Measurements from ENCODE around the gene CD226.
"Not testable (repeated sequence)": the region's sequence is repeated elsewhere in the genome, so short reads cannot be mapped to it uniquely, and the experiment has no call there.

Gene CD226

DNA sequence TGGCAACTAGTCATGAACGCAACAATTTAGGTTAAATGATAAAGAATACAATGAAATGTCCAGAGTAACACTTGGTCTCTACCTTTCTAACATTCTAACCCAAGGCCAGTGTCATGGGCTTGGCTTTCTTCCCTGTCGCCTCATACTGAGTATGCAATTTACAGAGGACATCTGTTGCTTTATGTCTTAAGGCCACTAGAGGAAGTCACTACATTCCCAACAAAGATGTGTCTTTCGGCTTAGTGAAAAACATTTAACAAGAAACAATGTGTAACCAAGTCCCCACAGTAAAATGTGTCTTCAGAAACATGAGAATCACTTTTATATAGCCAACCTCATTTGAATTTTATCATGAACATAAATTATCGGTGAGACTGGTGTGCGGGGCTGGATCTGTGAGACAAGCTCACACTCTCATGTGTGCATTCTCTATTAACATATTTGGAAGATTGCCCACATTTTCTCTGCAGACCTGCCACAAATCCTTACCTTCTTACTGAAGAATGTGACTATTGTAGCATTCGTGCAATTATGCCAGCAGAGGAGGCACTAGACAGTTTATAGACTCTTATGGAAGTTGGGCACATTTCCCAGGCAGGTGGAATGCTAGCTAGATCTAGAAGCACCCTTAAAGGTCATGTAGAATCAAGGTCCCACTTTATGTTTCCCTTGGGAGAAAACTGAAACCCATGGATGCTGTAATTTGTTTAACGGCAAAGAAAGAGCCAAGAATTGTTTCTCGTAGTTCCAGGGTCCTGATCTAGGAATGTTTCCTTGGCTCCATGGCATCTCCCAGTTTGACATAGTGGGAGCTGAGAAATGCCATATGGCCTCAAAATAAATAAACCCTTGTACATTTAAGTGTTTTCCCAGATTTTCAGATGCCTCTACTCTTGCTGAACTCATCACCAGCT is 101.8 kb downstream of the CD226 start:
- no peak for TF ChIP-seq ZNF274 (IDR thresholded peaks at IDR 0.05; ENCODE audit: low read depth, low read length)

DNA sequence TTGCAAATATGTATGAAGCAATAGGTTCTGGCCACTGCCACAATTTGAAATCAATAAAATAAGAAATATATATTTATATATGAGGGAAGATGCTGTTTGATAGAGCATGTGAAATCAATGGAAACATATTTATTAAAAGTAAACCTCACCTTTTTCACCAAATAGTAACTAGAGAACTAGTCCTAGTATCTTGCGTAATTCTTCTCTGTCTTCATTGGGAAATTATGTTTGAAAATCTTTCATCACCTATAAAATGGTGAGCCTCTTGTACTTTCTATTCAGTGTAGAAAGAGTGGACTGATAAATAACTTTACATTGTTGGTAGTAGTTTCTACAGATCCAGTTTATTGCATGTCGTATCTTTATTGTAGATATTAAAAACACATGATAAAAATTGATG is 103.0 kb downstream of the CD226 start:
- H3K4me3 ChIP-seq (ENCODE audit: low read length), result no peak overlapping the region
- no peak for TF ChIP-seq ZNF274 (IDR thresholded peaks at IDR 0.05; ENCODE audit: low read depth, low read length)

More for the DNA sequence above, 101.8 kb downstream of the CD226 start:
- no peak overlapping the region for H3K4me3 ChIP-seq (ENCODE audit: low read length)

DNA sequence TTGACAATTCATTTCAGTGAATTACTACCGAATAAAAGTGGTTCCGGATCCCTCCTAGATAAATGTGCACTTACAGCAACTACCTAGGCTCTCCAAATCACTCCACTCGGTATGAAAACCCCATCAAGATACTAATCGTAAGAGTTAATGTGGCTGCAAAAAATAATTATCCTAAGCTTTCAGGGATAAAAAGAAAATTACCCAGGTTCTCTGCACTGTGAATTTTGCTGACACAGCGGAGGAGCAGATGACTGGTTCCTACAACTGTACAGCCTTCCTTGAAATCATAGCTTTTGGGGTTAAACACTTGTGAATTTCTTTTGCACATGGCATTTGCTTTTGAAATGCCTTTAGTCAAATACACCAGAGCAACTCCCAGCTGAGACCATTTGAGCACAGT is 104.7 kb downstream of the CD226 start:
- TF ChIP-seq ZNF274 (IDR thresholded peaks at IDR 0.05; ENCODE audit: low read depth, low read length), result no peak

DNA sequence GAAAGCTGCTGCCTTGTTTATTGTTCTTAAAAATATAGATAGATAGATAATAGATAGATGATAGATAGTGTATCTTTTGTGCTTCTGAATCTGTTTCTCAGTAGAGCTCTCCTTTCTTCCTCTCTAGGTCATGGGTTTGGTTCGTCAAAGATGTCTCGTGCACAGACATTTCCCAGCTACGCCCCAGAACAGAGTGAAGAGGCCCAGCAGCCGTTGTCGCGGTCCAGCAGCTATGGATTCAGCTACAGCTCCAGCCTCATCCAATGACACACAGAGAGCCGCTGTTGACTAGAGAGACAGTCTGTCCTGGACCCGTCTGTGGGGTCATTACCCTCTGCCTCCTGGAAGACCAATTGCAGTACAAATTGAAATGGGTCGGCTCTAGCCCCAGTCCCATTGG is 106.6 kb downstream of the CD226 start:
- no peak for TF ChIP-seq ZNF274 (IDR thresholded peaks at IDR 0.05; ENCODE audit: low read depth, low read length)
- no peak overlapping the region for H3K4me3 ChIP-seq (ENCODE audit: low read length)

More for the DNA sequence above, 104.7 kb downstream of the CD226 start:
- H3K4me3 ChIP-seq (ENCODE audit: low read length), result no peak overlapping the region

DNA sequence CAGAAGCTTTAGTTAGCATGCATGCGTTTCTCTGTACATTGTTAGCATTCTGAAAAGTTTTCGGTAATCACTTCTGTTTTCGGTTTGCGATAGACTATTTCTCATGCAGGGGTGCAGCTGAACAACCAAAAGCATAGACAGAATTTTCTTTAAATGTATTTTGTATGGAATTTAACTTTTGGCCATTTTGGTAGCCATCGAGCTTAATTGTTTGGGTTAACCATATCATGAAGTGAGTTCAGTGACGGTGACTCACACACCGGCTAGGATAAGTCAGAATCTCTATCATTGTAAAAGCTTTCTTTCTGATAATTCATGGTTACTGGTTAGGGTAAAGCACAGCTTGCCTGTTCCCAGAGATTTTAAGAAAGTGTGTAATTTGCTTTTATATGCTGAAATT is 107.2 kb downstream of the CD226 start:
- TF ChIP-seq ZNF274 (IDR thresholded peaks at IDR 0.05; ENCODE audit: low read depth, low read length), result no peak
- H3K4me3 ChIP-seq (ENCODE audit: low read length), result no peak overlapping the region

DNA sequence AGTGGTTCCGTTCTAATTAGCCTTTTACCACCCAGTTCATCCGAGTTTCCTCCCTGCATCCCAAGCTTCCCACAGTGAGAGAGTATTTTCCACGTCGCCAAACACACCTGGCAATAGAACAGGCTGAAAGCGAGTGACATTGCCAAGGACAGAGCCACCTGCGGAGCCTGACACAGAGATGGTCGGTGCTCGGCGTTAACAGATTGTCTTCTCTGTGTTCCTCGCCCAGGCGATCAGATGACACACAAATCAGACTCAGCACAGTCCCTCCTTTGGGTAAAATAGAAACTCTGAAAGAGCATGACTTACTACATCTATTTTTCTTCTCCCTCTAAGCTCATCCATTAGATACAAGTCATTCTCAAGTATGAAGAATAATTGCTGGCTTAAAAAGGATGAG is 107.7 kb downstream of the CD226 start:
- H3K4me3 ChIP-seq (ENCODE audit: low read length), result no peak overlapping the region
- no peak for TF ChIP-seq ZNF274 (IDR thresholded peaks at IDR 0.05; ENCODE audit: low read depth, low read length)

DNA sequence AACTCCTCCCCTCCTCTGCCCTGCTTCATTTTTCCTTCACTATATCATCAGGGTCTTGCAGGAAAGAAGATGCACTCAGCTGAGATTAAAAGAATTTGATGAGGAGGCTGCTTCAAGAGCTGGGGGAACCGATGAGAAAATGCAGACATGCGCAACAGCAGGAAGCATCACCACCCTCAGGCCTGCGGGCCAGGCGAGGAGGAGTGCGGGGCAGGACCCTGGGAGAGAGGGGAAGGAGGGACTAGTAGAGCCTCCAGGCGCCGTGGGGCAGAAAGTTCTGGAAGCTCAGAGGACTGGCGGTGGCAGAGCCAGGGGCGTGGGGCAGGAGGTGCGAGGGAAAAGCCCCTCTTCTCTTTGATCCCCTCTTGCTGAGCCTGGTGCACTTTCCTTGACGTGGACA is 108.2 kb downstream of the CD226 start:
- TF ChIP-seq ZNF274 (IDR thresholded peaks at IDR 0.05; ENCODE audit: low read depth, low read length), result no peak
- H3K4me3 ChIP-seq (ENCODE audit: low read length), result no peak overlapping the region

DNA sequence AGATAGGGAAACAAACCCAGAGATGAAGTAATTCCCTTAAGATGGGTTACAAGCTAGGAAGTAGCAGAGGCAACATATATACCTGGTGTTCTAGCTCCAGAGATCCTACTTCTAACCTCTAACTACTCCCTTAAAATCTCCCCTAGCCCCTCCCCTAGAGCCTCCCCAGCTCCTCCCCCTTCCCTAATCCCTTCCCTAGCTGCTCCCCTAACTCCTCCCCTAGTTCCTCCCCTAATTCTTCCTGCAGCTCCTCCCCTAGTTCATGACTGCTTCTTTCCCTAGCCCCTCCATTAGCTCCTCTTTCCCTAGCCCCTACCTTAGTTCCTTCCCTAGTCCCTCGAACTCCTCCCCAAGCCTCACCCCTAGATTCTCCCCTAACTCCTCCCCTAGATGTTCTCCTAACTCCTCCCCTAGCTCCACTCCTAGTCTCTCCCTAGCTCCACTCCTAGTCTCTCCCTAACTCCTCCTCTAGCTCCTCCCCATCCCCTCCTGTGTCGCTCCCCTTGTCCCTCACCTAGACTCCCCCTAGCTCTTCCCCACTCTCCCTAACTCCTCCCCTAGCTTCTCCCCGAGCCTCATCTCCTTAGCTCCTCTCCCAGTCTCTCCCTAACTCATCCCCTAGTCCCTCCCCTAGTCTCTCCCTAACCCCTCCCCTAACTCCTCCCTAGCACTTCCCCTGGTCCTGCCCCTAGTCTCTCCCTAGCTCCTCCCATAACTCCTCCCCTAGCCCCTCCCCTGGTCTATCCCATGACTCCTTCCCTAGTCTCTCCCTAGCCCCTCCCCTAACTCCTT is 108.9 kb downstream of the CD226 start:
- TF ChIP-seq ZNF274 (IDR thresholded peaks at IDR 0.05; ENCODE audit: low read depth, low read length), result no peak
- no peak overlapping the region for H3K4me3 ChIP-seq (ENCODE audit: low read length)

DNA sequence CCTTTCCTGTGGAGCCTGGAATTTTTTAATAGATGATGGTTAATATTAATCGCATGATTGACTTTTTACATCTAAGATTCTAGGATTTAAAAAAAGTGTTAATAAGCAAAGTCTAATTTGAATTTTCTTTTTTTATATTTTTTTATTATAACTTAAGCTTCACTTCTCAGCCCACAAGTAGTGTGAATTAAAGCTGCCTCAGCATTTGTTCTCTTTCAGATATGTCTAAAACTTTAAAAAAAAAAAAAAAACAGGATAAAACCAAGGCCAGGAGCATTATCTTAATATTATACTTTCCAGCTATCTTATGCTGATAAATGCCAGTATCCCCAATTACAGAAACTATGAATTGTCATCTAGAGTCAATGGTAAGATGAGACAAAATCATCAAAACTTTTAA is 109.7 kb downstream of the CD226 start:
- no peak for TF ChIP-seq ZNF274 (IDR thresholded peaks at IDR 0.05; ENCODE audit: low read depth, low read length)
- no peak overlapping the region for H3K4me3 ChIP-seq (ENCODE audit: low read length)

DNA sequence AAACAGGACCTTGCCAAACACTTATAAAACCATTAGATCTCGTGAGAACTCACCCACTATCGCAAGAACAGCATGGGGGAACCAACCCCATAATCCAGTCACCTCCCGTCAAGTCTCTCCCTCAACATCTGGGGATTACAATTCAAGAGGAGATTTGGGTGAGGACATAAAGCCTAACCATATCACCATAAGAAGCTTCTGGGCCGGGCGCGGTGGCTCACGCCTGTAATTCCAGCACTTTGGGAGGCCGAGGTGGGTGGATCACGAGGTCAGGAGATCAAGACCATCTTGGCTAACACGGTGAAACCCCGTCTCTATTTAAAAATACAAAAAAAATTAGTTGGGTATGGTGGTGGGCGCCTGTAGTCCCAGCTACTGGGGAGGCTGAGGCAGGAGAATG is 112.7 kb downstream of the CD226 start:
- H3K4me3 ChIP-seq (ENCODE audit: low read length), result not testable (repeated sequence)

DNA sequence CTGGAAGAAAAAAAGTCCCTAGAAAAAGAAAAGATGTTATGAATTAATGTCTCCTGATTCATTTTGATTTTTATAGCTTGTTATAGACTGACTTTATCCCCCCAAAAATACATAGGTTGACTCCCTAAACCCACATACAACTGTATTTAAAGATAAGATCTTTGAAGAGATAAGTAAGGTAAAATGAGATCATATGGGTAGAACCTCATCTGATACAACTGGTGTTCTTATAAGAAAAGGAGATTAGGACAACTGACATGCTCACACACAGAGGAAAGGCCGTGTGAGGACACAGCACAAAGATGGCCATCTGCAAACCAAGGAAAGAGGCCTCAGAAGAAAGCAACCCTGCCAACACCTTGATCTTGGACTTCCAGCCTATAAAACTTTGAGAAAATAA is 117.5 kb downstream of the CD226 start:
- no peak for TF ChIP-seq ZNF274 (IDR thresholded peaks at IDR 0.05; ENCODE audit: low read depth, low read length)
- no peak overlapping the region for H3K4me3 ChIP-seq (ENCODE audit: low read length)

DNA sequence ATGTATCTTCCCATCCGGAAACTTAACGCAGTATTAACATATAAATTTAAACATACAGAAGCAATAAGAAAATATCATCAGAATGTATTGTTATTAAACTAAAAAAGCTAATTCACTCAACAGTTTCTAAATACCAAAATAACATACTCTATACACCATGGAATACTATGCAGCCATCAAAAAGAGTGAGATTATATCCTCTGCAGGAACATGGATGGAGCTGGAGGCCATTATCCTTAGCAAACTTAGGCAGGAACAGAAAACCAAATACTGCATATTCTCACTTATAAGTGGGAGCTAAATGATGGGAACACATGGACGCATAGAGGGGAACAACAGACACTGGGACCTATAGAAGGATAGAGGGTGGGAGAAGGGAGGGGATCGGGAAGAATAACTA is 127.1 kb downstream of the CD226 start:
- no peak for TF ChIP-seq ZNF274 (IDR thresholded peaks at IDR 0.05; ENCODE audit: low read depth, low read length)
- H3K4me3 ChIP-seq (ENCODE audit: low read length), result no peak overlapping the region

DNA sequence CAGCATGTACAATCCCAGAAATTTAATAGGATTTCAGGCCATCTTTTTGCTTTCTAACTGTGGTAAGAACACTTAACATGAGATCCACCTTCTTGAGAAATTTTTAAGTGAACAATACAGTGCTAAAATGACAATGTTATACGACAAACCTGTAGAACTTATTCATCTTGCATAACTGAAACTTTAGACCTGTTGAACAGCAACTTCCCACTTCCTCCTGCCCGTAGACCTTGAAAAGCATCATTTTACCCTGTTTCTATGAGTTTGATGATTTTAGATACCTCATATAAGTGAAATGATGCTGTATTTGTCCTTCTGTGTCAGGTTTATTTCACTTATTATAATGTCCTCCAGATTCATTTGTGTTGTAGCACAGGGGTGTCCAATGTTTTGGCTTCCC is 128.2 kb downstream of the CD226 start:
- no peak for TF ChIP-seq ZNF274 (IDR thresholded peaks at IDR 0.05; ENCODE audit: low read depth, low read length)
- H3K4me3 ChIP-seq (ENCODE audit: low read length), result no peak overlapping the region

DNA sequence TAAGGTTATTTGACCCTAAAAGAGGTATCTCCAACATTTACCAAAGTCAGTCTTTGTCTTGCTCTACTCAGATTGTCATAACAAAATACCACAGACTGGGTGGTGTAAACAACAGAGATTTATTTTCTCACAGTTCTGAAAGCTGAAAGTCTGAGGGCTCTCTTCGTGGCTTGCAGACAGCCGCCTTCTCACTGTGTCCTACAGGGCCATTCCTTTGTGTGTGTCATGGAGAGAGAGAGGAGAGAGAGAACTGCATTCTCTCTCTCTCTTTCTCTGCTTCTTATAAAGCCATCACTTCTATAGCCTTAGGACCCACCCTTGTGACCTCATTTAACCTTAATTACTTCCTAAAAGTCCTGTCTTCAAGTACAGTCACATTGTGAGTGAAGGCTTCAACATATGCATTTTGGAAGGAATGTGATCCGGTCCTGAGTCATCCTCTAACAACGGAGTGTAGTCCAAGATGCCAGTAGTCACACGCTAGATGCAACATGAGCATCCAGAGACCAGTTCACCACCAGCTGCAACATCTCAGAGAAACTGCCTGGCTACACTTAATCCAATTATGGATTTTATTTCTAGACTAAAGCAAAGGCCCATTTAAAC is 130.2 kb downstream of the CD226 start:
- no peak for TF ChIP-seq ZNF274 (IDR thresholded peaks at IDR 0.05; ENCODE audit: low read depth, low read length)

More for the DNA sequence above, 130.2 kb downstream of the CD226 start:
- H3K4me3 ChIP-seq (ENCODE audit: low read length), result no peak overlapping the region
